SU-DHL-6 (cell line): Measurements from ENCODE around the gene SAMD11.

Source experiments
- H2AFZ ChIP-seq: fragments of 200-600 bp; sonication (generic); 2 replicates; pipeline ENCODE4 v1.6.1; 2014; ENCODE audit warnings: low read depth, mild to moderate bottlenecking, moderate library complexity, mixed read lengths, antibody characterized with exemption, low read length; ENCODE audit not compliant: severe bottlenecking
- H3F3A ChIP-seq: fragments of 200-600 bp; shearing (Covaris generic); 2 replicates; pipeline ENCODE4 v1.6.0; 2016; ENCODE audit warnings: antibody characterized with exemption, mild to moderate bottlenecking; ENCODE audit not compliant: insufficient read depth
- H3K27ac ChIP-seq: fragments of 200-600 bp; sonication (generic); 2 replicates; pipeline ENCODE4 v1.5.1; 2016; ENCODE audit warnings: low read depth, mild to moderate bottlenecking, low read length, moderate library complexity, mixed read lengths
- H3K27me3 ChIP-seq: fragments of 200-600 bp; sonication (generic), shearing (Covaris generic); 2 replicates; pipeline ENCODE4 v1.6.0; 2014; ENCODE audit warnings: mild to moderate bottlenecking, low read length
- H3K36me3 ChIP-seq: fragments of 200-600 bp; sonication (generic); 2 replicates; pipeline ENCODE4 v1.6.1; 2014; ENCODE audit warnings: mild to moderate bottlenecking, low read length, mixed read lengths
- H3K4me2 ChIP-seq: fragments of 300-600, 200-600 bp; shearing (Covaris generic), sonication (generic); 2 replicates; pipeline ENCODE4 v1.6.0; 2014; ENCODE audit warnings: low read length, low read depth, mild to moderate bottlenecking; ENCODE audit not compliant: poor library complexity, severe bottlenecking
- H3K4me3 ChIP-seq: fragments of 200-600 bp; sonication (generic); 2 replicates; pipeline ENCODE4 v1.5.1; 2014; ENCODE audit warnings: antibody characterized with exemption, low read length, mild to moderate bottlenecking, mixed read lengths; ENCODE audit not compliant: insufficient read depth, poor library complexity, severe bottlenecking
- H3K79me2 ChIP-seq: fragments of 200-600 bp; sonication (generic); 2 replicates; pipeline ENCODE4 v1.6.1; 2014; ENCODE audit warnings: mild to moderate bottlenecking, low read length, moderate library complexity; ENCODE audit not compliant: insufficient read depth
- H3K9ac ChIP-seq: fragments of 200-600 bp; sonication (generic); 2 replicates; pipeline ENCODE4 v1.7.0; 2014; ENCODE audit warnings: mild to moderate bottlenecking, low read length
- H3K9me2 ChIP-seq: fragments of 200-600 bp; sonication (generic); replicated peaks from 2 replicates; pipeline ENCODE4 v1.6.1; 2014; ENCODE audit warnings: low read length; ENCODE audit not compliant: insufficient read depth
- H3K9me3 ChIP-seq: fragments of 200-600 bp; sonication (generic); 2 replicates; pipeline ENCODE4 v1.6.1; 2014; ENCODE audit warnings: low read length, mixed read lengths; ENCODE audit not compliant: insufficient read depth
- H4K20me1 ChIP-seq: fragments of 200-600 bp; sonication (generic); 2 replicates; pipeline ENCODE4 v1.6.1; 2014; ENCODE audit warnings: low read depth, mild to moderate bottlenecking, antibody characterized with exemption, low read length, moderate library complexity, mixed read lengths
- CTCF ChIP-seq: fragments of 200-600 bp; sonication (generic); IDR thresholded peaks from one replicate; pipeline ENCODE4 v1.5.1; 2017; ENCODE audit warnings: antibody characterized with exemption, mild to moderate bottlenecking, low read length, moderate library complexity; ENCODE audit not compliant: insufficient read depth, poor library complexity, severe bottlenecking
- EZH2phosphoT487 ChIP-seq: fragments of 200-600 bp; sonication (generic), shearing (Covaris generic); conservative IDR thresholded peaks from 2 replicates; pipeline ENCODE4 v1.6.1; 2018; ENCODE audit warnings: mild to moderate bottlenecking, antibody characterized with exemption, low read length, moderate library complexity, mixed read lengths

SAMD11 gene

GRCh38 chr1:956636-957035 lies 32.9 kb downstream of the SAMD11 start:
- Histone ChIP-seq H3K9me2 (no peaks in the 10 kb centered on the region), H3K79me2 (peaks cover 18% of the 10 kb centered on the region), H3K4me2 (no peak overlapping the region), H3K9ac (no peak overlapping the region), H3K27me3 (no peaks in the 10 kb centered on the region), H3F3A (no peaks in the 10 kb centered on the region), H3K9me3 (no peaks in the 10 kb centered on the region), H4K20me1 (no peaks in the 10 kb centered on the region), H3K36me3 (no peaks in the 10 kb centered on the region; the same call in 1 of the 2 replicates), H3K4me3 (no peak overlapping the region), H2AFZ (no peak overlapping the region), H3K27ac (no peak overlapping the region)
- TF ChIP-seq CTCF (no peak), EZH2phosphoT487 (no peak)

- H3K9me2 ChIP-seq, result no peaks in the 10 kb centered on the region
- peak within 1 kb of the TSS; percentile 99 for H2AFZ ChIP-seq
- no peaks in the 10 kb centered on the region for H3K27me3 ChIP-seq
- H3K4me3 ChIP-seq, result peak within 1 kb of the TSS; percentile 99
- H3K9ac ChIP-seq, result peak within 1 kb of the TSS; percentile 79
- H3K27ac ChIP-seq, result no peak within 1 kb of the TSS
- H3F3A ChIP-seq, result no peaks in the 10 kb centered on the region
- no peaks in the 10 kb centered on the region for H3K9me3 ChIP-seq
- H3K4me2 ChIP-seq, result peak within 1 kb of the TSS; percentile 85
- TF ChIP-seq EZH2phosphoT487 (no peak), CTCF (no peak)
- no peaks in the 10 kb centered on the region; the same call in 1 of the 2 replicates for H3K36me3 ChIP-seq
- H3K79me2 ChIP-seq, result peaks cover 18% of the 10 kb centered on the region
- no peaks in the 10 kb centered on the region for H4K20me1 ChIP-seq
Observed at GRCh38 chr1:958823-959730, 35.4 kb downstream of the SAMD11 start, which contains the start of gene NOC2L. Gene NOC2L, minus strand, starts transcription at chr1:959256. Its CDS starts 16 bp downstream, at chr1:959240.

- Histone ChIP-seq H3K9ac (peak overlapping the region; percentile 64), H3F3A (no peaks in the 10 kb centered on the region), H3K36me3 (no peaks in the 10 kb centered on the region; the same call in 1 of the 2 replicates), H3K9me2 (no peaks in the 10 kb centered on the region), H3K27me3 (no peaks in the 10 kb centered on the region), H3K4me2 (peak overlapping the region; percentile 75), H3K9me3 (no peaks in the 10 kb centered on the region), H3K79me2 (peaks cover 18% of the 10 kb centered on the region), H3K4me3 (peak overlapping the region; percentile 66), H4K20me1 (no peaks in the 10 kb centered on the region), H2AFZ (peak overlapping the region; percentile 99), H3K27ac (no peak overlapping the region)
- no peak for TF ChIP-seq EZH2phosphoT487
- TF ChIP-seq CTCF, result no peak
Observed at GRCh38 chr1:959731-960362, 36.1 kb downstream of the SAMD11 start.
